ENCODE results near the gene RAPGEF3.

DNA sequence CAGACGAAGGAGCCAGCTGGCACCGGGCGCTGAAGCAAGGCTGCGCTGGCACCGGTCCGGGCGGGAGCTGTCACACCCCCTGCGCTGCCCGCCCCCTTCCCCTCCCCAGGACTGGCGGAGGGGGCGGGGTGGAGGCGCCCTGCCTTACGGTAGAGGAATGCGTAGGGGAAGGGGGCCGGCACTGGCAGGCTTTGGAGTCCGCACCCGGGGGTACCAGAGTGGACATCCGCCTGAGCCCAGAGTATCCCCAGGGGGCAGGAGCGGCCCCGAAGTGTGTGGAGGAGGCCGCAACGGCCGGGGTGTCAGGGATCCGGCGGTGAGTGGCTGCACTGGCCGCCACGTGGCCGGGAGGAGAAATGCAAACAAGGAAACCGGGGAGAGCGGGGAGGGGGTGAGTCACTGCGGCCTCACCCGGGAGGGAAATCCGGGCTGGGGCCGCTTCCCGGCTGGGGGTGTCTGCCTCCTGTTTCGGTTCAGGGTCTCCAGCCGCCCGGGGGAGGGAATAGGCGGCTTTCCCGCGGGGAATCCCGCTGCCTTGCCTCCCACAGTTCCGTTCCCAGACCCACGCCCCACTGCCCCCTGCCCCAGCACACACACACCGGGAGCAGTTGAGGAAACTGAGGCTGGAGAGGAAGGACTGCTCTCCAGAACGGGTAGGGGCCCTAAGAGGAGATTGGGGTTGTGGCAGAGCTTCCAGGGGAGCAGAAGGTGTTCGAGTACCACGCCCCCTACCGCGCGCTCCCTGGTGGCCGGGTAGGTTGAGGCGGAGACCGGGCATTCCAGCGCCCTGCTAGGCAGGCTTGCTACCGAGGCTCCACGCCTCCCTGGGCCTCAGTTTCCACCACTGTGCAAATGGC is at the start of gene RAPGEF3:
- TF ChIP-seq, protein P1, sequence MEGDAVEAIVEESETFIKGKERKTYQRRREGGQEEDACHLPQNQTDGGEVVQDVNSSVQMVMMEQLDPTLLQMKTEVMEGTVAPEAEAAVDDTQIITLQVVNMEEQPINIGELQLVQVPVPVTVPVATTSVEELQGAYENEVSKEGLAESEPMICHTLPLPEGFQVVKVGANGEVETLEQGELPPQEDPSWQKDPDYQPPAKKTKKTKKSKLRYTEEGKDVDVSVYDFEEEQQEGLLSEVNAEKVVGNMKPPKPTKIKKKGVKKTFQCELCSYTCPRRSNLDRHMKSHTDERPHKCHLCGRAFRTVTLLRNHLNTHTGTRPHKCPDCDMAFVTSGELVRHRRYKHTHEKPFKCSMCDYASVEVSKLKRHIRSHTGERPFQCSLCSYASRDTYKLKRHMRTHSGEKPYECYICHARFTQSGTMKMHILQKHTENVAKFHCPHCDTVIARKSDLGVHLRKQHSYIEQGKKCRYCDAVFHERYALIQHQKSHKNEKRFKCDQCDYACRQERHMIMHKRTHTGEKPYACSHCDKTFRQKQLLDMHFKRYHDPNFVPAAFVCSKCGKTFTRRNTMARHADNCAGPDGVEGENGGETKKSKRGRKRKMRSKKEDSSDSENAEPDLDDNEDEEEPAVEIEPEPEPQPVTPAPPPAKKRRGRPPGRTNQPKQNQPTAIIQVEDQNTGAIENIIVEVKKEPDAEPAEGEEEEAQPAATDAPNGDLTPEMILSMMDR (IDR thresholded peaks at IDR 0.05; ENCODE audit: insufficient read depth, low read length): peak; percentile 8
- no peak for TF ChIP-seq POLR2AphosphoS5 (IDR thresholded peaks at IDR 0.05; ENCODE audit: low read depth)
- no peak for TF ChIP-seq GABPA (IDR thresholded peaks at IDR 0.05; ENCODE audit: low read depth)
- TF ChIP-seq, protein P2, sequence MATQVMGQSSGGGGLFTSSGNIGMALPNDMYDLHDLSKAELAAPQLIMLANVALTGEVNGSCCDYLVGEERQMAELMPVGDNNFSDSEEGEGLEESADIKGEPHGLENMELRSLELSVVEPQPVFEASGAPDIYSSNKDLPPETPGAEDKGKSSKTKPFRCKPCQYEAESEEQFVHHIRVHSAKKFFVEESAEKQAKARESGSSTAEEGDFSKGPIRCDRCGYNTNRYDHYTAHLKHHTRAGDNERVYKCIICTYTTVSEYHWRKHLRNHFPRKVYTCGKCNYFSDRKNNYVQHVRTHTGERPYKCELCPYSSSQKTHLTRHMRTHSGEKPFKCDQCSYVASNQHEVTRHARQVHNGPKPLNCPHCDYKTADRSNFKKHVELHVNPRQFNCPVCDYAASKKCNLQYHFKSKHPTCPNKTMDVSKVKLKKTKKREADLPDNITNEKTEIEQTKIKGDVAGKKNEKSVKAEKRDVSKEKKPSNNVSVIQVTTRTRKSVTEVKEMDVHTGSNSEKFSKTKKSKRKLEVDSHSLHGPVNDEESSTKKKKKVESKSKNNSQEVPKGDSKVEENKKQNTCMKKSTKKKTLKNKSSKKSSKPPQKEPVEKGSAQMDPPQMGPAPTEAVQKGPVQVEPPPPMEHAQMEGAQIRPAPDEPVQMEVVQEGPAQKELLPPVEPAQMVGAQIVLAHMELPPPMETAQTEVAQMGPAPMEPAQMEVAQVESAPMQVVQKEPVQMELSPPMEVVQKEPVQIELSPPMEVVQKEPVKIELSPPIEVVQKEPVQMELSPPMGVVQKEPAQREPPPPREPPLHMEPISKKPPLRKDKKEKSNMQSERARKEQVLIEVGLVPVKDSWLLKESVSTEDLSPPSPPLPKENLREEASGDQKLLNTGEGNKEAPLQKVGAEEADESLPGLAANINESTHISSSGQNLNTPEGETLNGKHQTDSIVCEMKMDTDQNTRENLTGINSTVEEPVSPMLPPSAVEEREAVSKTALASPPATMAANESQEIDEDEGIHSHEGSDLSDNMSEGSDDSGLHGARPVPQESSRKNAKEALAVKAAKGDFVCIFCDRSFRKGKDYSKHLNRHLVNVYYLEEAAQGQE (IDR thresholded peaks at IDR 0.05; ENCODE audit: insufficient replicate concordance, low read depth): no peak

Data from HL-60 (cell line).